Hypothalamus (tissue), 51 donors: ENCODE data around the gene ATG4B.
"Not testable (repeated sequence)": the region's sequence is repeated elsewhere in the genome, so short reads cannot be mapped to it uniquely, and the experiment has no call there.

Experiments
- DNase-seq, 51 donors: peaks; one replicate each; lab custom pipeline; 2025; lab: John Stamatoyannopoulos, UW

Gene ATG4B

DNA sequence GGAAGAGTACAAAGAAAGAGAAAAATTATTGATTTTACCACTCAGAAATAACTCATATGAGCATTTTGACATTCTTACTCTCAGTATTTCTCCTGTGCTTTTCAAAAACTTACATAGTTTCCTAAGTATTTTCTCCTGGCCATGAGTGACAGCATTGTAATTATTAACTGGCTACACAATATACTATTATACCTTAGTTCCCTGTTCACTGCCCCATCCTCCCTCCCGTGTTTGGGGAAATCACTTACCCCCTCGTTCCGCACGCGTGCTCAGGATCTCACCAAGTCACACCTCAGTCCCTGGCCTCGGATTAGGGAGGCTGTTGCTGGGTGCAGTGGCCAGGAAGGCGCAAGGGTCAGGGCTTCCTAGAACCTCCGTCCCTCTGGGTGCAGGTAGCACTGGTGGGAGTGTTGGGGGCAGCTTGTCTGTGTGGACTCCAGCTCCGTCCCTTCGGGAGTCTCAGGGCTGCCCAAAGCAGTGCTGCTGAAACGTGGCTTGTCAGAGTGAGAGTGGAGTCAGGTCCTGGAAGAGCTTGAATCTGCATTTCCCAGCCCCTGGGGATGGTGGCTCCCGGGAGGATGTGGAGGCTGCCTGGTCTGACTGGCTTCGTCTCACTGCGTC lies 23.2 kb downstream of the ATG4B start:
- no peak for DNase-seq

DNA sequence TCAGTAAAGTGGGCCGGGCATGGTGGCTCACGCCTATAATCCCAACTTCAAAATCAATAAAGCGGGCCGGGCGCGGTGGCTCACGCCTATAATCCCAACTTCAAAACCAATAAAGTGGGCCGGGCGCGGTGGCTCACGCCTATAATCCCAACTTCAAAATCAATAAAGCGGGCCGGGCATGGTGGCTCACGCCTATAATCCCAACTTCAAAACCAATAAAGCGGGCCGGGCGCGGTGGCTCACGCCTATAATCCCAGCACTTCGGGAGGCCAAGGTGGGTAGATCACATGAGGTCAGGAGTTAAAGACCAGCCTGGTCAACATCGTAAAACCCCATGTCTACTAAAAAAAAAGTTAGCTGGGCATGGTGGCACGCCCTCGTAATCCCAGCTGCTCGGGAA lies 25.2 kb downstream of the ATG4B start:
- DNase-seq, result not testable (repeated sequence)

DNA sequence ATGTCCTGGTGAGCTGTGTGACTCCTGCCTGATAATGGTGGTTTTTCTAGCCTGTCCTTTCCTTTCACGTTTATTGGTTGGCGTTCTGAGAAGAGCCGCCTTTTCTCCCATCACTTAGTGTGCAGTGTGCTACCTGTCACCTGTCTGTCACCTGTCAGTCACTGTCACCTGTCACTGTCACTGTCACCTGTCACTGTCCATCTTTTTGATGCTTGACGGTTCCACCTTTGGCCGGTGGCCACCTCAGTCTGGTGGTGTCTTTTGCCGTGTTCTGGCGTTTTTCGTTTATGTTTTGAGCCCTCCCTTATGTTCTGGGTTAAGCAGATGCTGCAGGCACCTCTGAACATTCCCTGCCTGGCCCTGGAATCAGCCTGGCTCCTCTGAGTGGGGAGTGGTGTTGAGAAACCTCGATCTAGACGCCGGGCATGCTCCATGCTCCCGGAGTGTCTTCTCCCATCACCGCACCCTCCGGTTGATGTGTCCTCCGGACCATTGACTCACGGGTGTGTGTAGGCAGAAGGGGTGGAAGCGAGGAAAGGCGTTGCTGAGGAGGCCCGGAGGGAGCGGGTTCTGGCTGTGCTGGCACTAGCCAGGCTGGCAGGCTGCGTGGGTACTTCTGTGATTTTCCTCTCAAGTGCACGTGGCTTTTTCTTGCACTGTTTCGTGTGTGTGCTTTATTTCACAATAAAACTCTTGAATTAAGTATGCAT lies 28.4 kb downstream of the ATG4B start:
- peak in 4 of 51 donors; percentile 5 to 43 (median 32) for DNase-seq

DNA sequence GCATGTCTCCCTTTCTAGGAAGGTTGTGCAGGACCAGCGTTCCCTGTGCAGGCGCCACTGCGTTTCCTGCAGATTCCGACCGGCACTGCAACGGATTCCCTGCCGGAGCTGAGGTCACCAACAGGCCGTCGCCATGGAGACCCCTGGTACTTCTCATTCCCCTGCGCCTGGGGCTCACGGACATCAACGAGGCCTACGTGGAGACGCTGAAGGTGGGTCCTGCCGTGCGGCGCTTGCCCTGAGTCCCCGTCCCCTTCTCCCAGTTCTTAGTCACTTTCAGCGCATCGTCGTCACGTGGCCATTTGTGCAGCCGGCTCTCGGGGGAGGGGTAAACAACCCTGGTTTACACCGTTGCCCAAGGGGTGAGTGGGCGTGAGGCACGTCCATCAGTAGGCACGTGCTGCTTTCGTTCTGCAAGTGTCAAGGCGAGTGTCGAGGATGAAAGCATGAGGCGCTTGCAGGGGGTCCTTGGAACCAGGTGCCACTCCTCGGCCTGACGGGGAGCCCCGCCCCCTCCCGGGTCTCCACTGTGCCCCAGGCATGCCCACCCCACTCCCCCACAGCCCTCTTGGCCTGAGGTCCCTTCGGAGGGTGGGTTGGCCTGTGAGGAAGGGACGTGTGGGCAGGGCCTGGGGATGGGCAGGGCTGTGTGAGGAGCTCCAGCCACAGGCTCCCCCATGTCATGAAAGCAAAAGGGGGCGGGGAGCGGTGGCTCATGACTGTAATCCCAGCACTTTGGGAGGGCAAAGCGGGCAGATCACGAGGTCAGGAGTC lies 29.3 kb downstream of the ATG4B start:
- DNase-seq, result peak in 16 of 51 donors; percentile 10 to 58 (median 28)

DNA sequence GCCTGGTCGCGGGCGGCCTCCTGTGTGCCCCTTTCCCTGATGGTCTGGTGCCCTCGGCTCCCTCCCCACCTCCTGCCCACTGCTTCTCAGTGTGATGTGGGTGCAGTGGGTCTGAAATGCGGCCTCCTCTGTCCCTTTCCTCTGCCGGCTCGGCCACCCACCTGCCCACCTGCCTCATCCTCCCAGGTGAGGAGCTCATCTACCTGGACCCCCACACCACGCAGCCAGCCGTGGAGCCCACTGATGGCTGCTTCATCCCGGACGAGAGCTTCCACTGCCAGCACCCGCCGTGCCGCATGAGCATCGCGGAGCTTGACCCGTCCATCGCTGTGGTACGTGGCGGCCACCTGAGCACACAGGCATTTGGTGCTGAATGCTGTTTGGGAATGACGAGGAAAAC lies 30.9 kb downstream of the ATG4B start:
- DNase-seq, result no peak

DNA sequence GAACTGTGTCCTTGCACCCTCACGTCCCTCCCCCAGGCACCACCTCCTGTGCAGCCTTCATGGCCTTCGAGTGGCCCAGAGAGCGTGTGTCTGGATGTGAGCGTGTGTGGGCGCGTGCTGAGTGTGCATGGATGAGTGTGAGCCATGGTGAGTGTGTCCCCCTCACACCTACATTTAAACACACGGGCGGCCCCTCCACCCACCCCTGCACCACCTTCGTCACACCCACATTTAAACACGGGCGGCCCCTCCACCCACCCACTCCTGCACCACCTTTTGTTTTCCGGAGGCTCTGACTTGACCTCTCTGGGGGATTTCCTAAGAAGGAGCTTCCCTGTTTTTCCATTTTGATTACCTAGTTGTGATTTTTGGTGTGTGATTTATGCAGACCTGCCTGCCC lies 31.3 kb downstream of the ATG4B start:
- no peak for DNase-seq

DNA sequence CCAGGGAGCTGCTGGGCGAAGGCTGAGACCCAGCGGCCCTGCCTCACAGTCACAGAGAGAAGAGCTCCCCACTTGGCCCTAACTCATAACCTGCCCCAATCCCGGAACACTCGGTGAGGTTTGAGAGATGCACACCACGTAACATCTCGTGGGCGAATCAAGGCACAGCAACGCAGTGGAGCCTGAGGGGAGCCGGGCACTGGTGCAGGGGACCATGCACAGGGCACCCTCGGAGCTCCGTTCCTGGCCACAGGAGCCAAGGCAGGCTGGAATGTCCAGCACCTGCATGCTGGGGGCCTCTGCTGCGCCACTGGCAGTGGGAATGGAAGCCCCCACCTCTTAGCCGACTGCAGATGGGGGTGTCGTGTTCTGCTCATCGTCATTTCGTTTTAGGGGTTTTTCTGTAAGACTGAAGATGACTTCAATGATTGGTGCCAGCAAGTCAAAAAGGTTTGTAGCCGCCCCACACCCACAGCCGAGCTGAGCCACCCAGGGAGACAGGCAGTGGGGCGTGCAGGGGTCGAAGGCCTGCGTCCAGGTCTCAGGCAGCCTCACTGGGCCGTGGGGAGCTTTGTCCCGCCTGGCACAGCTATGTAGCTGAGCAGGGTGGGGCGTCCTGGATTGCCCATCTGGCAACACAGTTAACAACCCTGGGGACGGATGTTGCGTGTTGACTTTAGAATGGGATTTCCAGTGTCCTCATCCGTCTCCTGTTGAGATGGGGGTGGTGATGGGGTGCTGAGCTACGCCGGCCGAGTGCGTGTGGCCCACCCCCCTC lies 33.0 kb downstream of the ATG4B start:
- no peak for DNase-seq

DNA sequence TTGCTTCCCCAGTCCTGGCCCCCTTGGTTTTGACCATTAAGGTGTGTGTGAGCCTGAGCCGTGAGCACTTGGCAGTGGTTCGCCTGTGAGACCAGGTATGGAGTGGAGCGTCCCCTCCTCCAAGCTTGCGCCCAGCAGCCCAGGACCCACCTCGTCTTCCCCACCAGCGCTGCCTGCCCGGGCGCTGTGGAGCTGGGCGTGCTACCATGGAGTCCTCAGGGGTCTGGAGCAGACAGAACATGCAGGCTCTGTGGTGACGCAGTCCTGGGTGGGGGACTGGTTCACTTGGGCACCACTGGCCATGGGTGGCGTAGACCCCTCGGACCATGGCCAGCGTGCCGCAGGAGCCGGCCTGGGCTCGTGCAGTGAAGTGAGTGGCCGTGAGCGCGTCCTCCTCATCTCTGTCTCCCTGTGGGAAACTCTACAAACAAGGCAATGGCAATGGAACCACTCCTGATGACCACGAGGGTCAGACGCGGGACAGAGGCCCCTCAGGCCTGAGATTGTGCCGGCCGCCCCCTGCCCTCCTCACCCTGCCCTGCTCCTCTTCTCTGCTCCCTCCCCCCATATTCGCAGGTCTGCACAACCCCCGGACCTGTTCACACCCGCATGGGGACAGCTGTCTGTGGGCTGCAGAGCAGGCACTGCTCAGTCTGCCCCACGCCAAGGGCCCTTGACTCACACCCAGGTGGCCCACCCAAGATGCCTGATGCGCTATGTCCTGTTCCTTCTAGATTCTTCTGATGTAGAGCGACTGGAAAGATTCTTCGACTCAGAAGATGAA lies 34.2 kb downstream of the ATG4B start:
- no peak for DNase-seq

DNA sequence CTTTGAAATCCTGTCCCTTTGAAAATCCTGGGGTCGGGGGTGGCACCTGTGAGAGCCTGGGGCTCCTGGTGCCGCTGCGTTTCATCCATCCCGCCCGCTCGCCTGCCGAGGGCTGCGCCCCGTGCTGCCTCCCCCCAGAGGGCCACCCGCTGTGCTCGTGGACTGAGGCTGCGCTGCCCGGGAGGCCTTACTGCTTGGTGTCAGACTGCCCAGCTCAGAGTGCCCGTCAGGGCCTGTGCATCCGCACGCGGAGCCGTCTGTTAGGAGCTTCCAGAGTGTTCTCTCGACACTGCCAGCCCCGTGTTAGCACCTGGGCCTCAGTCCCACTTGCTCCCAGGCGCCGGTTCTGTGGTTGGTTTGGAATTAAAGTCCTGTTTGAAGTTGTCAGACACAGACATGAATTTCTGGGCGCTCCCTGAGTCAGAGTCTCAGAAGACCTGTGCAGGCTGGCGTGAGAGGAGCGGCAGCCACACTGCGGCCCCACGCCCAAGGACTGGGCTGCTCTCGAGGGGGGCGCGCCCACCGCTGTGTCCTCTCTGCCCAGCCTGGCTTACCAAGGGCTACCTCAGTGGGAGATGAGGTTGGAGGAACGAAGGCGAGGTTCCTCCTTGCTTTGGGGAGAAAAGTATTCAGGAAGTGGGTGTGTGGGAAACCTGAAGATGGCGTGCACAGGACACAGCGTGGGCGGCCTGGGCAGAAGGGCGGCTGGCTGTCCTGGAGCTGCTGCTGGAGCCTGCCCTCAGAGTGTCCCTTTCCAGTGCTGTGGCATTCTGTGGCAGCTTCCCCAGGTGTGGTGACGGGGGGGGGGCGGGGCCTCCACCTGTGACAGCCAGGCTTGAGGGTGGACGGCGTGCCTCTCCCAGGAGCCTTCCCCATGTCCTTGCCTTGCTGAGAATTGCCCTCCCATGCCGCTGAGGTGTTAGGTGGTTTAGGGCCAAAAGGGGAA lies 35.0 kb downstream of the ATG4B start:
- DNase-seq, result no peak

DNA sequence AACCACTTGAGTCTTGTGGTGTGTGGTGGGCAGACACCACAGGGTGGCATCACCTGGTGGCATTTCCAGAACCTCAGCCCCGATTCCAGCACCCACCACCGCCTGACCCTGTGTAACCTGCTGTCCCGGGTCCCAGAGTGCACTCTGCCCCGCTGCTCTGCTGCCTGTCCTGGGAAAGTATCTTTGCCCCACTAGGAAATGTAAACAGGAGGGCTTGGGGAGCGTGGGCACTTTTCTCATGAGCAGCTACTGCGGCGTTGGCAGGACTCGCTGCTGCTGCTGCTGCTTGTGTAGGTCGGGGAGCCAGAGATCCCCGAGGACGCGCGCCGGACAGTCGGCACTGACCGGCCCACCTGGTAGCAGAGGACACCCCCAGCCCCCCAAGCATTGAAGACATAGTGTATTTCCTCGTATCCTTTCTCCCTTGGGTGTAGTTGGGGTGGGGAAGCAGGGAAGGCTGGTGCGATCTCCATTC lies 35.7 kb downstream of the ATG4B start:
- DNase-seq, result no peak

DNA sequence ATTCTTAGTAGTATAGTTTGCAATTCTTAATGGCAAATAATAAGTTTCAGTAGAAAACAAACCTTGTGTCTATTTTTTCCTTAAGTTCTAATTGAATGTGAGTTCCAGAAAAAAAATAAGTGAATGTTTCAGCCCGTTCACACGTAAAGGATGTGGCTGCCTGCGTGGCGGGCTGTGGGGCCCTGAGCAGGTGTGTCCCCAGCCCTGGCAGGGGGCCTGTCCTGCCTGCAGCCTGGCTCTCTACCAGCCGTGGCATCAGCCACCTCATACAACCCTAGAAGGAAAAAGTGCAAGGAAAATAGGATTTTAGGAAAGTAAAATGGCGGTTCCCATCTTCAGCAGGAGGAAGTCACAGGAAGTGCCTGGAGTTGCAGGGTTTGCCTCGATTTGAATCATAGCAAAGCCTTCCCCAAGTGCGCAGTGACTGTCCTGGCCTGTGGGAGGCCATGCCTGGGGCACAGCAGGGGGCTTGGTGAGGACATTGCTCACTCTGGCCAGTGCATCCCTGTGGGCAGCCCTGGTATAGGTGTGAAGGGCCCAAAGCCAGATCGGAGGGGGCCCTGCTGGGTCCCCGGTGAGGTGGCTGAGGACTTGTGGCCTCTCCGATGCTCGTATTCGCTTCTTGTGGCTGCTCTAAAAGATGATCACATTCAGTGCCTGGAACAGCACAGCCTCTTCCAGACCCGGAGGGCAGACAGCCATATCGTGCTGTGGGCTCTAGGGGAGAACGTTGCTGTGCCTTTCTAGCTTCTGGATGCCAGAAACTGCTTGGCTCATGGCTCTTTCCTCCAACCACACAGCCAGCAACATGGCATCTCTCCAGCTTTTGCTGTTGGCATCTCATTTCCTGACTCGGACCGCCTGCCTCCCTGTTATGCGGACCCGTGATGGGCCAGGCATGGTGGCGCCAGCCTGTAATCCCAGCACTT lies 36.6 kb downstream of the ATG4B start:
- peak in 9 of 51 donors; percentile 10 to 41 (median 23) for DNase-seq

DNA sequence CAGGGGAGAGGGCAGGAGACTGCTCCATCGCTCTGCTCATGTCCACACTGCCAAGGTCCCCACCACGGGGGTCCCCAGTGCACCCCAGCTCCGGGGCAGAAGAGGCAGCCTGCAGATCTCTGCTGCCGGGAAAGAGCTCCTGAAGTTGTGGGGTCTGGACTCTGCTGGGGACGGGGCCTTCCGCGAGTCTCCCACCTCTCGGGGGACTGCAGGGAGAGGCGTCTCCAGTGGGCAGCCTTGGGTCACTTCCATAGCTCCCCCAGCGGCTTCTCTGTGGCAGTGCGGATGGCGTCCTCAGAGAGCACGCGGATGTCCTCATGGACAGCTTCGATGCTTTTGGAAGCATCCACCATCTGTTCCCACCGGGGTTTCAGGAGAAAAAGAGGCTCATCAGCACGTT lies 38.4 kb downstream of the ATG4B start:
- DNase-seq, result no peak

DNA sequence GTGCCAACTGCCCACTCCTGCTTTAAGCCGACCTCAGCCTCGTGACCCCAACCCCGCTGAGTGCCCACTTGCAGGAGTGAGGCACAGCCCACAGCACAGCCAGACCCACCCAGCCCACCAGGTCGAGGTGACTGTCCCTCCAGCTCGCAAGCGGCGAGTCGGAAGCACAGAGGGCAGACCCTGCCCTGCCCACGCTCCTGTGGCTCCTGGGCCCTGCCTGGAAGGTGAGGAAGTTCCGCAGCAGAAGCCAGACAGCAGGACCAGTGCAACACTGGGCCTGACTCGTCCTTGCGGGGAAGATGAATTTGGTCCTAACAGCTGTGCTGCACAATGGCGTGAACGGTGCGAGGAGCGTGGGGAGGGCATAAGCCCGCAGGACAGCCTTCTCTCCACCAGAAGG lies 39.2 kb downstream of the ATG4B start:
- DNase-seq, result no peak

DNA sequence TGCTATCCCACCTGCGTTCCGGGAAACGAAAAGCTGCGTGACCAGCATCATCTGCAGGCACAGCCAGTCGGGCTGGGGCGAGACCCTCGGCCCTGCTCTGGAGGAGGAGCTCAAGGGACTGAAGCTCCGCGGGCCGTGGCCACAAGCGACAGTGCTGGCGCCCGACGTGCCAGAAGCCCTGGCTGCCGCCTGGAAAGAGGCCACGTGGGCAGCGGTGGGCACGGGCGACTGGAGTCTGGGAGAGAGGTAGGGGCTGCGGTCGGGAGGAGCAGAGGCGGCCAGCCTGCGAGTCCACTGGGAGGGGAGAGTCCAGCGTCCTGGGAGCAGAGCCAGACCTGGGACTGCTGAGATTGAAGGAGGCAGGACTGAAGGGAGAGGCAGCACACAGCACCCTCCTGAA lies 39.9 kb downstream of the ATG4B start:
- no peak for DNase-seq

DNA sequence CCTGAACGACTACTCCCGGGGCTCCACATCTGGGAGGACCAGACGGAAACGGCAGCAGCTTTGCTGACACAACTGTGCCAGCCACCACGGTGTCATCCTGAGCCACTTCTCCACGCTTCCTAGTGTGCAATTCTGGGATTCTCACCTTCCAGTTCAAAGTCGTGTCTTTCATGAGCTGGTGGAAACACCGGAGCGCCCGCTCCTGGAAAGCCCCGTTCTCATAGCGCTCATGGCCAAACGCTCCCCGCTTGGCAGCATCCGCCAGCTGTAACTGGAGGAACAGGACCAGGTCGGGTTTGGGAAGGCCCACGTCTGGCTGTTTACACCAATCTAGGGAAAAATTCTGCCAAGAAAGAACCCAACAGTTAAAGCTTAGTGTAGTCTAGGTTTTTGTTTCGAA lies 40.8 kb downstream of the ATG4B start:
- DNase-seq, result no peak

DNA sequence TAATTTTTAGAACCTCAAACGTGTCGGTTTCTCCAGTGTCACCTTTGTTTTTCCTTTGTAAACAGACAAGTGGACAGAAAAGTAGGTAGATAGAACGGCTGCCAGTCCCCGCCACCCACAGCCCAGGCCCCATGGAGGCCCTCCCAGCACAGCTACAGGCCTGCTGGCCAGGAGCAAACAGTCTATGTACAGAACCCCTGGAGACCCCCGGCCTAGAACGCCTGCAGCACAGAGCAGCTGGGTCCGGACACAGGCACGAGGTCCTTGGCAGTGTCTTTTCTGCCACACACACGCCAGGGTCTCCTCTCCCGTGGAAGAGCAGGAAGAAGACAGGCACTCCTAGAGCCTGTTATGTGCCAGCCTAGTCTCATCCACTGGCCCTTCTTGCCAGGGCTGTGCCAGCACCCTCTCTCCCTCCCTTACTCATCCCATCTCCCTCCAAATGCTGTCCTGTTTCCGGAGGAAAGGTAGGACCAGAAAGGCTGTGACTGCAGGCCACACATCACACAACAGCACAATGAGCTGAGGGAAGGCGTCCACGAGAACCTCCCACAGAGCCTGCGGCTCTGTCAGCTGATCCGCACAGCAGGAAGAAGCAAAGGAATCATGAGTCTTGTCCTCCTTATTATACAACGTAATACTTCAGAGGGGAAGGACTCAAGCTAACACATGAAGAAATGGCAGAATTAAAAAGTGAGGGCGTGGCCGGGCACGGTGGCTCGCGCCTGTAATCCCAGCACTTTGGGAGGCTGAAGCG lies 41.5 kb downstream of the ATG4B start:
- DNase-seq, result no peak

DNA sequence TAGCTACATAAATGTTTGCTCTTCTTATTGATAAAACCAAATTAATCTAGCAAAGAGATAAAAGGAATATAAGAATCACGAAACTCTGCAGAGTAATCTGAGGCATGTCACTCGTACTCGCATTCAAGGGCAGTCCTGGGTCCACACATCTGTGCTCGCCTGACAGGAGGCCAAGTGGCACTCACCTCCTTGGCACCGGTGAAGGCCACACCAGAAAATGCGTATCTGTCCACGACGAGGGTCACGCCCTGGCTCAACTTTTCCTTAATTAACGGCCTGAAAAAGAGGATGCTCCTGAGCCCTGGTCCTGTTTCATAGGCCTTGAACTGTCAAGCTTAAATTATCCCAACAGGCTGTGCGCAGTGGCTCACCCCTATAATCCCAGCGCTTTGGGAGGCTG lies 42.6 kb downstream of the ATG4B start:
- no peak for DNase-seq
